C4-2B (cell line): ENCODE measurements around the gene FAF1.
"Not testable (repeated sequence)": the region's sequence is repeated elsewhere in the genome, so short reads cannot be mapped to it uniquely, and the experiment has no call there.

ENCODE experiments used
- H3K27ac ChIP-seq: fragments of 450-650 bp; 2 replicates; pipeline ENCODE4 v1.5.1; 2017
- ZFX ChIP-seq: fragments of 450-650 bp; IDR thresholded peaks from 2 replicates; pipeline ENCODE4 v1.6.1; 2017
- TF ChIP-seq, protein P1 (sequence below): fragments of 450-650 bp; conservative IDR thresholded peaks from 2 replicates; pipeline ENCODE4 v1.5.1; 2017; ENCODE audit warnings: mild to moderate bottlenecking

FAF1 gene

DNA sequence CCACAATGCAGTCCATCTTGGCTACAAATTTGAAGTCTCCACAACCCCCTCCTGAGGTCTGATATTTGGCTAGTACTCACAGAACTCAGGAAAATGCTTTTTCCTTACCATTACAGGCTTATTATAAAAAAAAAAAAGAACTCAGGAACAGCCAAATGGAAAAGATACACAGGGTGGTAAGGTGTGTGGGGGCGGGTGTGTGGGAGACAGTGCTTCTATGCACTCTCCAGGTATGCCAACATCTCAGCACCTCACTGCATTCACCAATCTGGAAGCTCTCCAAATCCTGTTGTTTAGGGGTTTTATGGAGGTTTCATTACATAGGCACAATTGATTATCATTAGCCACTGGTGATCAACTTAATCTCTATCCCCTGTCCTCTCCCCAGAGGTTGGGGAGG lies 126.9 kb downstream of the FAF1 start:
- no peak overlapping the region for H3K27ac ChIP-seq
- TF ChIP-seq ZFX = no peak
- TF ChIP-seq, protein P1, sequence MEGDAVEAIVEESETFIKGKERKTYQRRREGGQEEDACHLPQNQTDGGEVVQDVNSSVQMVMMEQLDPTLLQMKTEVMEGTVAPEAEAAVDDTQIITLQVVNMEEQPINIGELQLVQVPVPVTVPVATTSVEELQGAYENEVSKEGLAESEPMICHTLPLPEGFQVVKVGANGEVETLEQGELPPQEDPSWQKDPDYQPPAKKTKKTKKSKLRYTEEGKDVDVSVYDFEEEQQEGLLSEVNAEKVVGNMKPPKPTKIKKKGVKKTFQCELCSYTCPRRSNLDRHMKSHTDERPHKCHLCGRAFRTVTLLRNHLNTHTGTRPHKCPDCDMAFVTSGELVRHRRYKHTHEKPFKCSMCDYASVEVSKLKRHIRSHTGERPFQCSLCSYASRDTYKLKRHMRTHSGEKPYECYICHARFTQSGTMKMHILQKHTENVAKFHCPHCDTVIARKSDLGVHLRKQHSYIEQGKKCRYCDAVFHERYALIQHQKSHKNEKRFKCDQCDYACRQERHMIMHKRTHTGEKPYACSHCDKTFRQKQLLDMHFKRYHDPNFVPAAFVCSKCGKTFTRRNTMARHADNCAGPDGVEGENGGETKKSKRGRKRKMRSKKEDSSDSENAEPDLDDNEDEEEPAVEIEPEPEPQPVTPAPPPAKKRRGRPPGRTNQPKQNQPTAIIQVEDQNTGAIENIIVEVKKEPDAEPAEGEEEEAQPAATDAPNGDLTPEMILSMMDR = no peak

DNA sequence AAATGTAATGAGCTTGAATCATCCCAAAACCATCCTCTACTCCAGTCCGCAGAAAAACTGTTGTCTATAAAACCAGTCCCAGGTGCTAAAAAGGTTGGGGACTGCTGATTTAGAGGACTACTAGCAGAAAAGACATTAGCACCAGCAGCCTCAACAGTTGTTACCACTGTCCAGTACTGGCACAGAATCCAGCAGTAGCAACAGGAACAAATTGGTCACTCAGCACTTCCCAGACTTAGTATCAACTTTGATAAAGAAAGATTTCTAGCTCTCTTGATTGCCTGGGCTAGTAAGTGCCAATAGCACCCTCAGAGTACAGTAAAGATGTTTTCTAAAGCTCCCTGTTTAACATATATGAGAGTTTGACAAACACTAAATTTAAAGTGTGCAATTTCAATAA lies 127.9 kb downstream of the FAF1 start:
- TF ChIP-seq, protein P1 = no peak
- no peak for TF ChIP-seq ZFX
- H3K27ac ChIP-seq = no peak overlapping the region

DNA sequence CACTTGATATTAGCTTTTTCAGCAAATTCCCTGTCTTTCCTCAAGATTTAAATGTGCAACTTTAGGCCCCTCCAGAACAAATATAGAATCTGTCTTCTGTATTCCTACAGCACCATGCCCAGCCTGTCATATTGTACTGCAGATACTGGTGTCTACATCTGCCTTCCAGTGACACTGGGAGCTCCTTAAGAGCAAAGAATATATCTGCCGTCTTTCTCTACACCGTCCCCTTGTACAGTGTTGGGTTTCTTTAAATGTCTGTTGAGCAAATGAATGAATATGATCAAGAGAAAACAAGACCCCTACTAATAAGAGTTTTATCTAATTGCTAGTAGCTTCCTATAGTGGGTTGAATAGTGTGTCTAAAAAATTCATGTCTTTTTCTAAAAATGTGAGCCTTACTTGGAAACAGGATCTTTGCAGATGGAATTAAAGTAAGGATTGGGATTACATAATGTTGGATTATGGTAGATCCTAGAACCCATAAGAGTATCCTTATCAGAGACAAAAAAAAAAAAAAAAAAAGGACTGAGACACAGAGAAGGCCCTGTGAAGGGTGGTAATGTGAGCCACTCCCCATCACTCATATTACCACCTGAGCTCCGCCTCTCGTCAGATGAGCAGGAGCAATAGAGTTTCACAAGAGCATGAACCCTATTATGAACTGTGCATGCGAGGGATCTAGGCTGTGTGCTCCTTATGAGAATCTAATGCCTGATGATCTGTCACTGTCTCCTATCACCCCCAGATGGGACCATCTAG lies 128.6 kb downstream of the FAF1 start:
- no peak overlapping the region for H3K27ac ChIP-seq
- TF ChIP-seq, protein P1 = no peak
- TF ChIP-seq ZFX = no peak

DNA sequence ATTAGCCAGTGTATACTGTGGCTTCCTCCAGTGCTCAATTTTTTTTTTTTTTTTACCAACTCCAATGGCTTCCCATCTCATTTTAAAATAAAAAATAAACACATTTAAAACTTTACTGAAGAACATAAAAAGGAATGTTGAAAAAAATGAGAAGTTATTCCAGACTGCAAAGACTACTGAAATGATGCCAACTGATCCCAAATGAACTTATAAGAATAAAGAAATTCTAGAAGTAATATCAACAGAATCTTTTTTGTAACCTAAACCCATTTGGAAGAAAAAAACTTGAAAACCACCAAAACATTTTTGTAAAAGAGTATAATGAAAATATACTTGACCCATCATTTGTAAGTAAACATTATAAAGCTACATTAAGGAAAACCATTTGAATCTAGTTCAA lies 129.4 kb downstream of the FAF1 start:
- H3K27ac ChIP-seq = no peak overlapping the region
- no peak for TF ChIP-seq ZFX
- TF ChIP-seq, protein P1 = no peak

DNA sequence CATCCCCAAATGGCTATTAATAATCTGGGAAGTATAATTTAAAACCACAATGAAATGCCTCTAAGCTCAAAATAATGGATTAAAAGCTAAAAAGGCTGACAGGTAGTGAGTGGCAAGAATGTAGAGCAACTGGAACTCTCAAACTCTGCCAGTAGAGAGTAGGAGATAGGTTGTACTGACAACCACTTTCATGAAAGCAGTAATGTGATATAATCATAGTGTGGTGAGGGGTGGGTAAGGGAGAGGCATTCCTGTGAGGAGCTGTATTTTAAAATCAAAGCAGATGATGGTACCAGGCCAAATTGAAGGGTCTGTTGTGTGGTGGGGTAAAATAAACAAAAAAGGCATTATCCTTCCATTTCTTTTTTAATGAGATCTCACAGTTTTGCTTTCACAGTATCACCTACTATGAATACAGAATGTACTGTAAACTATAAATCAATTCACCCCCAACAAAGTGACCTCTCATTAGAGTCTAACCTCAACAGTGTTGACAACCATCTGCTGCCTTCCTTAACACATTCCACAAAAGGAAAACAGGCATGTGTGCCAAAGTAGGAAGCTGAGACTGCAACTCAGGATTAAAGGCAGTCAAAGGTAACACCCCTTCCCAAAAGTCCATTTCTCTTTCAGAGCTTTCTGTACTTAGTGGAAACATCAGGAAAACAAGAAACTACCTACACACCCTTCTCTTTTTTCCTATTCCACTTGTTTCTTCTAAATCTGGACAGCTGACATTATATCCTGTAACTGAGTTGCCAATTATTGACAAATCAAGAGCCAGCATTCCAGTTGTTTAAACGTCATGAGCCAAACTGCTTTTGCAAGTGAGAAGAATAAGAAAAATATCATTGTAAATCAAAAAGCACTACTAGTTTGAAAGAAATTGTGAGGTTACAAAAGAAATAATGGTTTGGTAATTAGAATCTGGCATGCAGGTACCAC lies 130.8 kb downstream of the FAF1 start:
- TF ChIP-seq ZFX = no peak
- TF ChIP-seq, protein P1 = no peak

DNA sequence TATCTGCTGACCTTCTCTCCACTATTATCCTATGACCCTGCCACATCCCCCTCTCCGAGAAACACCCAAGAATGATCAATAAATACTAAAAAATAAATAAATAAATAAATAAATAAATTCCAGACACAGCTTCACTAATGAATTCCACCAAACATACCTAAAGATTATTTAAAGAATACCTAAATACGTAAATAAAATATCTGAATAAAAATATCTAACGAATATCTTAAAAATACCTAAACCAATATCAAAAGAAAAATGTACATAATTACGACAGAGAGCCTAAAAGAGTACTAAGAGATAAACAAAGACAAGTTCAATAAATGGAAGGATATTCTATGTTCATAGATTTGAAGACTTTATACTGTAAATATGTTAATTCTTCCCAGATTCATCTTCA lies 132.5 kb downstream of the FAF1 start:
- H3K27ac ChIP-seq = no peak overlapping the region
- TF ChIP-seq ZFX = no peak
- TF ChIP-seq, protein P1 = no peak

More for the DNA sequence above, 130.8 kb downstream of the FAF1 start:
- H3K27ac ChIP-seq = no peak overlapping the region

DNA sequence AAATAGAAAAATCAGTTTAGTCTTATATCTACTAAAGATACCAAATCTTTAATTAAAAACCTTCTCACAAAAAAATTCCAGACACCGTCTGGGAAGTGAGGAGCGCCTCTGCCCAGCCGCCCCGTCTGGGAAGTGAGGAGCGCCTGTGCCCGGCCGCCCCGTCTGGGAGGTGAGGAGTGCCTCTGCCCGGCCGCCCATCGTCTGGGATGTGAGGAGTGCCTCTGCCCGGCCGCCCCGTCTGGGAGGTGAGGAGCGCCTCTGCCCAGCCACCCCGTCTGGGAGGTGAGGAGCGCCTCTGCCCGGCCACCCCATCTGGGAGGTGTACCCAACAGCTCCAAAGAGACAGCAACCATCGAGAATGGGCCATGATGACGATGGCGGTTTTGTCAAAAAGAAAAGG lies 133.3 kb downstream of the FAF1 start:
- not testable (repeated sequence) for H3K27ac ChIP-seq
